ENCODE data around the gene SLC39A13. TPM values are rescaled to one million over a fixed set of nuclear protein-coding genes. Genes with fewer than 3 reads are reported as not detected.
A peak's percentile ranks its signal among the peaks of the same experiment; 100 is the strongest.

SLC39A13 gene
- total RNA-seq, 4 donors from 2014 or later, result 68.8 to 218 (median 78.9) TPM

DNA sequence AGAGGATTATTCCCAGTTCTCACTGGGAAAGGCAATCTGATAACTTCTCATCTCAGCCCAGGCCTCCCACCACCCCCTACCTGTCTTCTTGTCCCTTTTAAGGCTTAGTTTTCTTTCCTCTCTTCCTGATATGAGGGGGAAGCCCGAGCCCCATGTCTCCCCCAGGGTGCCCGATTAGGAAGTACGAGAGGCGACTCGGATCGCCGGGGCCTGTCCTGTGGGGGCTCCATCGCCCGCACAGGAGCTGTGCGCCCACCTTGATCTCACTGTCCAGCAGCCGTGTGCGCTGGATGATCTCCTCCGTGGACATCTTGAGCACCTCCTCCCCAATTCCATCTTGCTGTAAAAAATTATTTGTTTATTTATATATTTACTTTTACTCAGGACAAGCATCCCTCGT lies 17.2 kb downstream of the SLC39A13 start:
- WGBS, 2 donors (ENCODE audit: low coverage in 1 of 2), result 0 to 2% methylated on average over 1 to 14 of the region's 14 CpGs

DNA sequence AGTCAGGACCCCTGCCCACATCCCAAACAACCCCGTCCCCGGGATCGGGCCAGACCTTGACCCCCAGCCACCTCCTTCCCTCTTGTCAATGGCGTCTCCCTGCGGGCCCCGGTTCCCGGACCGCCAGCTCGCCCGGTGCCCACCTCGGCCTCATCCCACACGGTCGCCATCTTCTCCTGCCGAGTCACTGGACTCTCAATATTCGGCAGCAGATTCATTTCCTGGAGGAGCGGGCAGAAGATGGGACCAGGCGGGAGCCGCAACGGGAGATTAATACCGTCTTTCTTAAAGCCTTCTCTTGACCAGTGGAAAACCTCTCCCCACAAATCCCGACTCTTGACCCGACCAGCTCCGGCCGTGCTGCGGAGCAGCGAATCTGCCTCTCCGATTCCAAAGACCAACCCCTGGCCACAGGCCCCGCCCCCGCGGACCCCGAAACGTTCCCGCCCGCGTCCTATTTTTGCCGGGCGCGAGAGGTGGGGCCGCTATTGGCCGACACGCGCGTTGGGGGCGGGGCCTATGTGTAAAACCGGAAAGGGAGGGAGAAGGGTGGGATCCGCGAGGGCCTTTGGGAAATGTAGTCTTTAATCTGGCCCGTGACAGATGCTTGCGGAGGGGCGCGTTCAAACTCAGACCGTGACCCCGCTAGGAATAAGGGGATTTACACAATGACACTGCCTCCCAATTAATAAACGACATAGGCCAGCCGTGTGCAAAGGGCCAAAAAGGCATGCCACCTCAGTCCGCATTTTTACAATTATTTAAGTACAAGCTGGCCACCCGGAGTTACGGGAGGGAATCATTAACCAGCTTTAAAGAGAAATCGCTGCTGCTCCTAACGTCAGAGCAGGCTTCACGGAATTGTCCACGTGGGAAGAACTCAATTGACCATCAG lies 17.9 kb downstream of the SLC39A13 start, which contains the start of gene PSMC3:
Gene PSMC3, minus strand, starts transcription at position 378 of the 895 bp plus-strand sequence. Its CDS starts 160 bp downstream, at position 218.
- Histone ChIP-seq H3K4me1 (peaks cover 4 to 27% (median 14%) of the 10 kb centered on the region in 3 donors), H3K4me3 (peak within 1 kb of the TSS; percentile 72 to 92), H3K27me3 (no peaks in the 10 kb centered on the region), H3K9me3 (no peaks in the 10 kb centered on the region), H3K36me3 (peaks cover 0 to 38% of the 10 kb centered on the region in 2 donors), H3K27ac (peak within 1 kb of the TSS; percentile 77 to 96 (median 93))
- ATAC-seq, result peak; percentile 97
- WGBS, 2 donors (ENCODE audit: low coverage in 1 of 2), result 0% methylated on average over 8 to 25 of the region's 62 CpGs
- TF ChIP-seq POLR2AphosphoS5 (IDR thresholded peaks at IDR 0.05) (peak; percentile 15), POLR2A (IDR thresholded peaks at IDR 0.05) (peak; percentile 39 to 59), EP300 (IDR thresholded peaks at IDR 0.05) (no peak)
- TF ChIP-seq, protein P1, sequence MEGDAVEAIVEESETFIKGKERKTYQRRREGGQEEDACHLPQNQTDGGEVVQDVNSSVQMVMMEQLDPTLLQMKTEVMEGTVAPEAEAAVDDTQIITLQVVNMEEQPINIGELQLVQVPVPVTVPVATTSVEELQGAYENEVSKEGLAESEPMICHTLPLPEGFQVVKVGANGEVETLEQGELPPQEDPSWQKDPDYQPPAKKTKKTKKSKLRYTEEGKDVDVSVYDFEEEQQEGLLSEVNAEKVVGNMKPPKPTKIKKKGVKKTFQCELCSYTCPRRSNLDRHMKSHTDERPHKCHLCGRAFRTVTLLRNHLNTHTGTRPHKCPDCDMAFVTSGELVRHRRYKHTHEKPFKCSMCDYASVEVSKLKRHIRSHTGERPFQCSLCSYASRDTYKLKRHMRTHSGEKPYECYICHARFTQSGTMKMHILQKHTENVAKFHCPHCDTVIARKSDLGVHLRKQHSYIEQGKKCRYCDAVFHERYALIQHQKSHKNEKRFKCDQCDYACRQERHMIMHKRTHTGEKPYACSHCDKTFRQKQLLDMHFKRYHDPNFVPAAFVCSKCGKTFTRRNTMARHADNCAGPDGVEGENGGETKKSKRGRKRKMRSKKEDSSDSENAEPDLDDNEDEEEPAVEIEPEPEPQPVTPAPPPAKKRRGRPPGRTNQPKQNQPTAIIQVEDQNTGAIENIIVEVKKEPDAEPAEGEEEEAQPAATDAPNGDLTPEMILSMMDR (IDR thresholded peaks at IDR 0.05), result peak in 1 of 4 experiments; percentile 13

More for the DNA sequence above, 17.2 kb downstream of the SLC39A13 start:
- peaks cover 4 to 27% (median 14%) of the 10 kb centered on the region in 3 donors for H3K4me1 ChIP-seq
- H3K27ac ChIP-seq, result peak overlapping the region; percentile 65 to 96 (median 93)
- peaks cover 0 to 45% of the 10 kb centered on the region in 2 donors for H3K36me3 ChIP-seq
- ATAC-seq, result no peak
- no peaks in the 10 kb centered on the region for H3K27me3 ChIP-seq
- H3K9me3 ChIP-seq, result no peaks in the 10 kb centered on the region
- H3K4me3 ChIP-seq, result peak overlapping the region; percentile 72 to 92
- TF ChIP-seq POLR2A (IDR thresholded peaks at IDR 0.05) (no peak), EP300 (IDR thresholded peaks at IDR 0.05) (no peak), POLR2AphosphoS5 (IDR thresholded peaks at IDR 0.05) (no peak)
- TF ChIP-seq, protein P1 (IDR thresholded peaks at IDR 0.05), result no peak

DNA sequence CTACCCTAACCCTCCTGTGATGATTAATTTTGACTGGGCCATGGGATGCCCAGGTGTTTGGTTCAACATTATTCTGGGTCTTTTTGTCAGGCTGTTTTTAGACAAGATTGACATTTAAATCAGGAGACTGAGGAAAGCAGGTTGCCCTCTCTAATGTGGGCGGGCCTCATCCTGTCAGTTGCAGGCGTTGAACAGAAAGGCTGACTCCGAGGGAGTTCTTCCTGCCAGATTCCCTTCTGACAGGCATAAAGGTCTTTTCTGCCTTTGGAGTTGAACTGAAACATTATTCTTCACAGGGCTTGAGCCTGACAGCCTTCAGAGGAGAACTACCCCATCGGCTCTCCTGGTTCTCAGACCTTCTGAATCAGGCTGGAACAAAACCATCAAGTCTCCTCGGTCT lies 22.1 kb downstream of the SLC39A13 start:
- Histone ChIP-seq H3K4me3 (no peak overlapping the region), H3K27ac (no peak overlapping the region), H3K4me1 (peaks cover 0 to 16% (median 1%) of the 10 kb centered on the region in 3 donors), H3K36me3 (no peaks in the 10 kb centered on the region), H3K9me3 (no peaks in the 10 kb centered on the region), H3K27me3 (no peaks in the 10 kb centered on the region)
- TF ChIP-seq, protein P1 (IDR thresholded peaks at IDR 0.05), result no peak
- TF ChIP-seq EP300 (IDR thresholded peaks at IDR 0.05), result no peak
- TF ChIP-seq POLR2AphosphoS5 (IDR thresholded peaks at IDR 0.05), result no peak
- no peak for TF ChIP-seq POLR2A (IDR thresholded peaks at IDR 0.05)
- no peak for ATAC-seq
- WGBS, 2 donors (ENCODE audit: low coverage in 1 of 2), result 48 to 69% methylated on average over 2 to 5 of the region's 5 CpGs

DNA sequence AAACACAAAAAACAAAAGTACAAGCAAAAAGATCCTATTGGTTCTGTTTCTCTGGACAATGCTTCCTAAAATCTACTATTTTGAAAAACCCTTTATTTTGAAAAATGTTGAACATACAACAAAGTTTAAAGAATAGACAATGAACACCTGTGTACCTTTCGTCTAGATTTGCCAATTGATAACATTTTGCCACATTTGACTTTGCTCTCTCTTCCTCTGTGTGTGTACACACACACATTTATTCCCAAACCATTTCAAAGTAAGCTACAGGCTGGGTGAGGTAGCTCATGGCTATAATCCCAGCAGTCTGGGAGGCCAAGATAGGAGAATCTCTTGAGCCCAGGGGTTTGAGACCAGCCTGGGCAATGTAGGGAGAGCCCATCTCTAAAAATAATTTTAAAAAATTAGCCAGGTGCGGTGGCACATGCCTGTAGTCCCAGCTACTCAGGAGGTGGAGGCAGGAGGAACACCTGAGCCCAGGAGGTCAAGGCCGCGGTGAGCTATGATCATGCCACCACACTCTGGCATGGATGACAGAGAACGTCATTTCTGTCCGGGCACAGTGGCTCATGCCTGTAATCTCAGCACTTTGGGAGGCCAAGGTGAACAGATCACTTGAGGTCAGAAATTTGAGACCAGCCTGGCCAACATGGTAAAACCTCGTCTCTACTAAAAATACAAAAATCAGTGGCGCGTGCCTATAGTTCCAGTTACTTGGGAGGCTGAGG lies 23.1 kb downstream of the SLC39A13 start:
- no peak for ATAC-seq
- peaks cover 0 to 13% (median 0%) of the 10 kb centered on the region in 3 donors for H3K4me1 ChIP-seq
- H3K27me3 ChIP-seq, result no peaks in the 10 kb centered on the region
- no peak overlapping the region for H3K4me3 ChIP-seq
- no peak overlapping the region for H3K27ac ChIP-seq
- no peaks in the 10 kb centered on the region for H3K36me3 ChIP-seq
- no peaks in the 10 kb centered on the region for H3K9me3 ChIP-seq
- TF ChIP-seq EP300 (IDR thresholded peaks at IDR 0.05), result no peak
- TF ChIP-seq, protein P1 (IDR thresholded peaks at IDR 0.05), result no peak
- TF ChIP-seq POLR2A (IDR thresholded peaks at IDR 0.05), result no peak
- TF ChIP-seq POLR2AphosphoS5 (IDR thresholded peaks at IDR 0.05), result no peak
- 71 to 78% methylated on average over 1 to 5 of the region's 9 CpGs for WGBS, 2 donors (ENCODE audit: low coverage in 1 of 2)

Measured in gastroesophageal sphincter (tissue), 4 donors.